GM12873 (cell line): ENCODE measurements around the gene USPL1.

ENCODE experiments used
- CTCF ChIP-seq: IDR thresholded peaks from 2 replicates; pipeline ENCODE4 v1.5.1; 2012; ENCODE audit warnings: low read depth, mild to moderate bottlenecking, moderate library complexity, low read length, control low read depth; ENCODE audit not compliant: insufficient read depth; ENCODE audit errors: missing control alignments

The USPL1 gene

GRCh38 chr13:30601836-30602235 lies 15.9 kb upstream of the USPL1 start:
- TF ChIP-seq CTCF: no peak

- TF ChIP-seq CTCF: no peak
Observed at GRCh38 chr13:30605052-30605451, 12.7 kb upstream of the USPL1 start.

DNA sequence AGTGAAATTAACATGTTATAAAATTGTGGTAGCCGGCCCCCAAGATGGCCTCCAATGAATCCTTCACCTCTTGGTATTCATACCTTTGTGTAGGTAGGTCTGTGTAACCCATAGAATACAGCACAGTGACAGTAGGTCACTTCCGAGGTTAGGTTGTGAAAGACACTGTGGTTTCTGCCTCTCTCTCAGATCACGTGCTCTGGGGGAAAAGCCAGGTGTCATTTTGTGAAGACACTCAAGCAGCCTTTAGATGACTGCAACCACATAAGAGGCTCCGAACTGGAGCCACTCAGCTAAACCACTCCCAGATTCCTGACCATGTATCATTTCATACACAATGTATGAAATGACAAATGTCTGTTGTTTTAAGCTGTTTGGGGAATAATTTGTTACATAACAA lies 9.8 kb upstream of the USPL1 start:
- TF ChIP-seq CTCF: no peak

GRCh38 chr13:30608364-30608763 lies 9.4 kb upstream of the USPL1 start:
- TF ChIP-seq CTCF: no peak

DNA sequence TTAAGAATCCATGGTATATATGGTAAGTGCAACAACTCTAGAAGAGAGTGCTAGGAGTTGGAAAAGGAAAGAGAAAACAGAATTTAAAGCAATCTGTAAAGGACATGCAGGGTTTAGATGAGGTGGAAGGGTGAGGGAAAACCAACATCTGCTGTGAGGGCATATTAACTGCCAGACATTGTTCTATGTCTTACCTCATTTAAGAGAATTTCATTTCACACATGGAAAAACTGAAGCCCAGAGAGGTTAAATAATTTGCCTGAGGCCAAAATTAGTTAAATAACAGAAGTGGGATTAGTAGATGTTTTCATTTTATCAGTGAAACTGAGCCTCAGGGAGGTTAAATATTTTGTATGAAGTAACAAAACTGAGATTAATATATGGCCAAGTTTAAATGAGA lies 7.4 kb upstream of the USPL1 start:
- TF ChIP-seq CTCF: no peak

- no peak for TF ChIP-seq CTCF
Observed at GRCh38 chr13:30615481-30615865, 2.2 kb upstream of the USPL1 start.

DNA sequence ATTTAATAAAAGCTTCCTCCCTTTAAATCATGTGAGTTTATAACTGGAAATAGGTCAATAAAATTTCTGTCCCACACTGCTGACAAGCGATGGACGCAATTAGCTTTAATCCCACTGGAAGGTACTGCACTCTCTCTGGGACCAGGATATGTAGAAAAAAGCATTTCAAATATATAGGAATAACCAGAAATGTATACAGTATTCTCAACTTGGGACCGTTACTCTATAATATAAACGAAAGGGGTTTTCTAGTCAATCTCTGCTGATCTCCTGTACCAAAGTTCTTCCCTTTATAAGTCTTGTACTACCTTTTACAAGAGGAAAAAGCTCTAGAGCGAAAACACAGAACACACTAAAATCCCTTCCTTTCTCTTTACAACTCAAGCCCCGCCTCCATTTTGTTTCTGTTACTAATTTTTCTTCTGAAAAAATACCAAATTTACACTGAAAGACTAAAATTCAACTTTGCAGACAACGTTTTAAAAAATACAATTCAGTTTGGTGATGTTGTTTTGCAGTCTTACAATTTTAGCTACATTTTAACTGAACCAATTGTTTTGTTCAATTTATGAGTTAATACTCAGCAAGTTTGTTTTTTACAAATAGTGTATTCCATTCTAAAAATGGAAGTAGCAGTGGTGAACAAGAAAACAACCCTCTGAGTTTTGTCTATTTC lies 1.7 kb upstream of the USPL1 start:
- no peak for TF ChIP-seq CTCF
